GM19238 (cell line): ENCODE measurements around the gene RNFT2.

Experiments
- DNase-seq: peaks from one replicate; pipeline ENCODE4 v3.0.0; 2011; ENCODE audit warnings: low spot score; ENCODE audit not compliant: insufficient read length

The RNFT2 gene

DNA sequence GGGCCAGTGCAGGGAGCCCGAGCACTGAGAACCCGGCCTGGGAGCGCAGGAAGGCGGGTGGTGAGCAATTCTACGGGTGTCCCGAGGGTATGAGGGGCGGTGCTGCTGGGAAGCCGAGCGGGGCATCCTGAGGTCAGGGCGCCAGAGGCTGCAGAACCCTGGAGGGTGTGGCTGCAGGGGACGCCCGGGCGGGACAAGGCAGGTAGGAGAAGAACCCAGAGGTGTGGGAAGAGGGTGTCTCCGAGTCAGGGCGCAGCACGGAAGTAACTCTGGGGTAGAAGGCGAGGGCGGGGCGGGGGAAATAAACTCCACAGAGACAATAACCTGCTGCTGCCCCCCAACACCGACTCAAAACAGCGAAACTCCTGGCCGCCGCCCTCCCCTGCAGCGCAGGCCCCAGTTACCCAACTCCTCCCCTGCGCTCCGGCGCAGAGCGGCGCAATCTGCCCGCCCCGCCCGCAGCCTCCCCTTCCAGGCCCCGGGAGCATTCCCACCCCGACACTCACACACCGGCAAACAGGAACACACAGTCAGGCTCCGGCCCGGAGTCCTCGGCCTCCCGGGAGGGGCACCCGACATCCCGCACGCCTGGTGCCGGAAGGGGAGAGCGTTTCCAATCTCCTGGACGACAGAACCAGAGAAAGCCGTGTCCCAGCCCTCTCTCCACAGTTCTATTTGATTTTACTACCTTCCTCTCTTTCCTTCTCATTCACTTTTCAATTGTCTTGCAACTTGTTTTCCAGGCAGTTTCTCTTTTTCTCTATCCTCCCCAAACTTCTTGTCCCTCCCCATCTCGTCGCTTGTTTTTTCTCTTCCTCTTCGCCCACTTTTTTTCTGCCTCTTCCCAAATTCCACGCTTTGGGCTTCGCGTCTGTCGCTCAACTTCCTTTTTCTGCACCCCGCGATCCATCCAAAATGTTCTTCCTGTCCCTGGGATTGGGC, 140.7 kb downstream of the RNFT2 start:
- no peak for DNase-seq

- DNase-seq: no peak
Observed at GRCh38 chr12:116879509-116880212, 141.5 kb downstream of the RNFT2 start.

DNA sequence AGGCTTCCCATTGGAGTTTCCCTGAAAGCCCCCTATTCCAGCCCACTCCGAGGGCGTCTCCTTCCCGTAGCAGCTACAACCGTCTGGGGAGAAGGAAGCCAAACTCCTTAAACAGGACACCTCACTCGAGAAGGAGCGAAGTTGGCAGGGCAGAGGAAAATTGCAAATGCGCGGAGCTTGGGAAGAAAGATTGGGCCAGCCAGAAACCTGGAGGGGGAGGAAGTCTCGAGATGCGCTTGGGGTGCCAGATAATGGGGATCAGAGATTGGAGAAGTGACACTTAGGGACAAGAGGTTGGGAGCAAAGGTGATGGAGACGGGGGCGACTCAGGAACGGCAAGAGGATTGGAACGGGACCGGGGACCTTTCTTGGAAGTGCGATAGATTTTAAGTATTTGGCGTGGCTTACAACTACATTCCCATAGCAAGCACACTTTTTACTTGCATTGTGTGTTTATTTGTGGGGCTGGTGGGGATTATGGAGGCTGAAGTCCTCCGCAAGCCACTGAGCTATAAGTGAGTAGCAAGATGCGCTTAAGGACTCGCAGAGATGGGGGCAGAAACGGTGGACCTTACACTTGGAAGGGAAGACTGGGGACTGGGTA, 142.2 kb downstream of the RNFT2 start:
- DNase-seq: no peak

DNA sequence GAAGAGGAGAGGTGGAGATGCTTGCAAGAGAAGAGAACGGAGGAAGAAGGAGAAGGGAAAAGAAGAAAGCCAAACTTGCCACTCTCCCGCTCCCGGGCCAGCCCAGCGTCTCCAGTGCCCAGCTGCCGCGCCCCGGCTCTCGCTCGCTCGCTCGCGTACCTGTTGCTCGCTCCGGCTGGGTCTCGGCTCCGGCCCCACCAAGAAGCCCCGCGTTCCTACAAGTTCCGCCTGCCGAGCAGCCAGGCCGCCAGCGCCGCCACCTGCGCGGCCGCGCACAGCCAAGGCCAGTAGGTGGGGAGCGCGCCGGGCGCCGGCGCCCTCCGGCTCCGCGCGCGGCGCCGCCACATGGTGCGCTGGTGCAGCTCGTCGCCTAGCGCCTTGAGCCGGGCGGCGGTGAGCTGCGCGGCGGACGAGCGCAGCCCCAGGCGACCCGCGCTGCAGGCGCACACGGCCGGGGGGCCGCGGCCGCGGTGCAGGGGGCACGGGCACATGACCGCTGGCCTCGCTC, 142.8 kb downstream of the RNFT2 start:
- DNase-seq: peak; percentile 50

- no peak for DNase-seq
Observed at GRCh38 chr12:116881325-116881876, 143.3 kb downstream of the RNFT2 start, which contains the start of gene HRK. TSS of gene HRK (minus strand) at chr12:116881441. CDS start at chr12:116881307, 134 bp downstream.

- DNase-seq: no peak
Observed at GRCh38 chr12:116881877-116882507, 143.9 kb downstream of the RNFT2 start.

- DNase-seq: no peak
Observed at GRCh38 chr12:116882742-116883141, 144.6 kb downstream of the RNFT2 start.

DNA sequence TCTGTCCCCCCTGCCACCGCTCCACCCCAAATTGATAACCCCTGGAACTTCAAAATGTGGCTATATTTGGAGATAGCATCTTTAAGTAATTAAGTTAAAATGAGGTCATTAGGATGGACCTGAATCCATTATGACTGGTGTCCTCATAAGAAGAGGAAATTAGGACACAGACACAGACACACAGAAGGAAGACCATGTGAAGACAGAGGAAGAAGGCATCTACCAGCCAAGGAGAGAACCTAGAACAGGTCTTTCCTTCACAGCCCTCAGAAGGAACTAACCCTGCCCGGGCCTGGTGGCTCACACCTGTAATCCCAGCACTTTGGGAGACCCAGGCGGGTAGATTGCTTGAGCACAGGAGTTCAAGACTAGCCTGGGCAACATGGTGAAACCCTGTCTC, 146.8 kb downstream of the RNFT2 start:
- DNase-seq: no peak

- DNase-seq: no peak
Observed at GRCh38 chr12:116885491-116885890, 147.4 kb downstream of the RNFT2 start.

GRCh38 chr12:116887244-116887643, 149.1 kb downstream of the RNFT2 start:
- DNase-seq: no peak

- DNase-seq: no peak
Observed at GRCh38 chr12:116887897-116888296, 149.8 kb downstream of the RNFT2 start.

DNA sequence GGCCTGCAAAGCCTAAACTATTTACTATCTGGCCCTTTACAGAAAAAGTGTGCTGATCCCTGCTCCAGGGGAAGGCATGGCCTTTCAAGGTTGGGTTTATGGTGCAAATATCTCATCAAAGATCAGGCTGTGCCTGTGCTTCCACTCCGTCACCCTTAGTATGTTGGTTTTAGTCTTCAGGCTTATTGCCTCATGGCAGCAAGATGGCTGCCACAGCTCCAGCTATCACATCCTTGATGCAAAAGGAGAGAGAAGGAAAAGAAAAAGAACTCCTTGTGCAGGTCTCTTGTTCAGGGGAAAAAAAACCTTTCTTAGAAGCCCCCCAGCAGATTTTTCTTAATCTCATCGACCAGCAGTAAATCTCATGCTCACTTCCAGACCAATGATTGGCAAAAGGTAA, 152.2 kb downstream of the RNFT2 start:
- no peak for DNase-seq

GRCh38 chr12:116891019-116891418, 152.9 kb downstream of the RNFT2 start:
- no peak for DNase-seq

GRCh38 chr12:116892349-116893140, 154.4 kb downstream of the RNFT2 start:
- DNase-seq: no peak

DNA sequence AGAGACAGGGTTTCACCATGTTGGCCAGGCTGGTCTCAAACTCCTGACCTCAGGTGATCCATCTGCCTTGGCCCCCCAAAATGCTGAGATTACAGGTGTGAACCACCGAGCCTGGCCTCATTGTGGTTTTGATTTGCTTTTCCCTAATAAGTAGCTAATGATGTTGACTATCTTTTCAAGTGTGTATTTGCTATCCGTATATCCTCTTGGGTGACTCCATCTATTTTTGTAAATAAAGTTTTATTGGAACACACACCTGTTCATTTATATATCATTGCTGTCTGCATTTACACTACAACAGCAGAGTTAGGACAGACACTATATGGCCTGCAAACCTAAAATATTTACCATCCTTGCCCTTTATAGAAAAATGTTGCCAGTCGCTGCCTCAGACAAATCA, 156.8 kb downstream of the RNFT2 start:
- no peak for DNase-seq

DNA sequence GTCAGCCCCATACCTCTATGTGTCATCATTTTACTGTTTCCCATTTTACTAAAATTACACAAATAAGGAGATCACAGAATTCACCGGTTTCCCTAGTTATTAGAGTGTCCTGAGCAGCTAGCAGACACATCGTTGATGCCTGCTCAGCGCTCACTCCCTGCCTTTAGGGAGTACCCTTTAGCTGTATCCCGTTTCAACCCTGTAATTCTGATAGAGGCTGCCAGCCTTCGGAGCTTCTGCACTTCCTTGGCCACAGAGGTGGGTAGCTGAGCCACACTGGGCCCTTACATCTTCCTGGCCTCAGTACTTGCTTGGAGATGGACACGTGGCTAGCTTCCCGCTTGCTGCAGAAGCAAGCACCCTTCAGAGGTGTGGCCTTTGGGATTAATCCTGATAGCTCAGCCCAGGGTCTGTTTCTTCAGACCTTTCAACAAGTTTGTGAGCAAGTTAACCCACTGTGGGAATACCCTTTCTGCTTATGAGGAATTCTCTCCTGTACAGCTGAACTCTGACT, 158.4 kb downstream of the RNFT2 start:
- no peak for DNase-seq

DNA sequence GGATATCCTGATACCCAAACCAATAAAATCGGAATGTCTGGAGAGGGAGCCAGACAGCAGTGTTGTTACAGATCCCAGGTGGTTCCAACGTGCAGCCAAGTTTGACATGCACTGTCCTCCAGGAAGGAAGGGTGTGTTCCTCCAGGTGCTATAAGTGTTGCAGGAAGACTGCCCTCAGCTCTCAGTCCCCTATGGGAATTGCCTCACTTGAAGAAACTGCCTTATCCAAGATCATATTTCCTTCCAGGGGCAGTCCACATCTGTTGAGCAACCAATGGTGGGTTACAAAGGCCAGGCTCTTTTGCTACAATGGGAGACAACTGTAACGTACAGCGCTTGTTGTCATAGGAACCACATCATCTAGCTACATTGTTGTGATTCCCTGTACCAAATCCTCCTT, 159.4 kb downstream of the RNFT2 start:
- DNase-seq: no peak

- DNase-seq: no peak
Observed at GRCh38 chr12:116898669-116899068, 160.6 kb downstream of the RNFT2 start.

GRCh38 chr12:116901612-116902011, 163.5 kb downstream of the RNFT2 start:
- no peak for DNase-seq
